Brain microvascular endothelial cell (primary cell): ENCODE measurements around the gene ILK.

Experiments
- DNase-seq: peaks from one replicate; pipeline ENCODE4 v3.0.0-alpha.2; 2020
- H3K27ac ChIP-seq: fragments of 250-450 bp; sonication (Bioruptor Pico); 2 replicates; pipeline ENCODE4 v1.5.1; 2020; ENCODE audit warnings: mild to moderate bottlenecking, moderate library complexity
- H3K27me3 ChIP-seq: fragments of 250-450 bp; sonication (Bioruptor Pico); replicated peaks from 2 replicates; pipeline ENCODE4 v1.5.1; 2020; ENCODE audit warnings: mild to moderate bottlenecking
- H3K36me3 ChIP-seq: fragments of 250-450 bp; sonication (Bioruptor Pico); replicated peaks from 2 replicates; pipeline ENCODE4 v1.5.1; 2020; ENCODE audit warnings: mild to moderate bottlenecking
- H3K4me3 ChIP-seq: 2 replicates; pipeline ENCODE4 v1.5.1; 2011; ENCODE audit warnings: low read depth, mild to moderate bottlenecking, control low read depth, low read length, moderate library complexity
- CTCF ChIP-seq: IDR thresholded peaks from 2 replicates; pipeline ENCODE4 v1.5.1; 2011; ENCODE audit warnings: low read depth, mild to moderate bottlenecking, moderate library complexity, low read length, control low read depth, inconsistent platforms; ENCODE audit errors: missing control alignments
- in situ Hi-C: cut with HindIII; loops from 2 replicates; pipeline ENCODE4 v1.10.0; 2017; ENCODE audit warnings: low sequenced_read_pairs, low pct_ligation_motif_present

ILK gene

GRCh38 chr11:6658647-6659046 lies 55.1 kb downstream of the ILK start:
- no peak for TF ChIP-seq CTCF
- Histone ChIP-seq H3K27me3 (peaks cover 30% of the 10 kb centered on the region), H3K4me3 (no peak overlapping the region), H3K36me3 (no peaks in the 10 kb centered on the region), H3K27ac (no peak overlapping the region)
- in situ Hi-C loops = no loop called here
- no peak for DNase-seq
